DMS153 (cell line): ENCODE measurements around the gene MANEAL.
"Not testable (repeated sequence)": the region's sequence is repeated elsewhere in the genome, so short reads cannot be mapped to it uniquely, and the experiment has no call there.

Experiments used
- DNase-seq: peaks from one replicate; lab custom pipeline; 2025; lab: John Stamatoyannopoulos, UW

Gene MANEAL

GRCh38 chr1:37793773-37794371, at the start of gene MANEAL:
TSS of gene MANEAL (plus strand) at chr1:37793847. CDS start at chr1:37794183, 336 bp downstream.
- peak; percentile 48 for DNase-seq

- DNase-seq, result no peak
These were observed 46.8 kb upstream of the MANEAL start for GRCh38 chr1:37746806-37747205.

GRCh38 chr1:37748565-37748964, 45.1 kb upstream of the MANEAL start:
- DNase-seq, result no peak

- DNase-seq, result no peak
These were observed 41.4 kb upstream of the MANEAL start for GRCh38 chr1:37752213-37752582.

- no peak for DNase-seq
These were observed 40.8 kb upstream of the MANEAL start for GRCh38 chr1:37752583-37753471.

GRCh38 chr1:37753473-37754321, 40.0 kb upstream of the MANEAL start:
- DNase-seq, result no peak

- no peak for DNase-seq
These were observed 38.4 kb upstream of the MANEAL start for GRCh38 chr1:37755290-37755689.

GRCh38 chr1:37755951-37756560, 37.6 kb upstream of the MANEAL start:
- no peak for DNase-seq

- no peak for DNase-seq
These were observed 34.2 kb upstream of the MANEAL start for GRCh38 chr1:37759451-37759850.

GRCh38 chr1:37761416-37762095, 32.1 kb upstream of the MANEAL start:
- no peak for DNase-seq

GRCh38 chr1:37762516-37762915, 31.1 kb upstream of the MANEAL start:
- DNase-seq, result no peak

GRCh38 chr1:37763791-37764413, 29.7 kb upstream of the MANEAL start:
- no peak for DNase-seq

- no peak for DNase-seq
These were observed 29.2 kb upstream of the MANEAL start for GRCh38 chr1:37764414-37764825.

- DNase-seq, result no peak
These were observed 28.7 kb upstream of the MANEAL start, which contains the start of gene EPHA10 for GRCh38 chr1:37764888-37765441. TSS of gene EPHA10 (minus strand) at chr1:37765120. CDS start at chr1:37765066, 54 bp downstream.

GRCh38 chr1:37765916-37766664, 27.6 kb upstream of the MANEAL start:
- no peak for DNase-seq

GRCh38 chr1:37767488-37767887, 26.2 kb upstream of the MANEAL start:
- no peak for DNase-seq

GRCh38 chr1:37771440-37771839, 22.2 kb upstream of the MANEAL start:
- DNase-seq, result not testable (repeated sequence)

- DNase-seq, result no peak
These were observed 16.6 kb upstream of the MANEAL start for GRCh38 chr1:37776946-37777516.

- DNase-seq, result no peak
These were observed 15.0 kb upstream of the MANEAL start for GRCh38 chr1:37778654-37779053.
